GM18951 (cell line): ENCODE results near the gene MTARC2.

Experiments used
- POLR2A ChIP-seq: IDR thresholded peaks from 4 replicates; pipeline ENCODE4 v1.6.1; 2011; ENCODE audit warnings: mild to moderate bottlenecking; ENCODE audit not compliant: insufficient read length, insufficient read depth; ENCODE audit errors: extremely low read depth
- in situ Hi-C: fragments of 300-500 bp; cut with MboI; formaldehyde crosslinking; loops from one replicate; pipeline ENCODE4 v1.12.0; 2022; ENCODE audit warnings: low sequenced_read_pairs, mixed read lengths, inconsistent platforms; ENCODE audit not compliant: unreplicated experiment

MTARC2 gene

DNA sequence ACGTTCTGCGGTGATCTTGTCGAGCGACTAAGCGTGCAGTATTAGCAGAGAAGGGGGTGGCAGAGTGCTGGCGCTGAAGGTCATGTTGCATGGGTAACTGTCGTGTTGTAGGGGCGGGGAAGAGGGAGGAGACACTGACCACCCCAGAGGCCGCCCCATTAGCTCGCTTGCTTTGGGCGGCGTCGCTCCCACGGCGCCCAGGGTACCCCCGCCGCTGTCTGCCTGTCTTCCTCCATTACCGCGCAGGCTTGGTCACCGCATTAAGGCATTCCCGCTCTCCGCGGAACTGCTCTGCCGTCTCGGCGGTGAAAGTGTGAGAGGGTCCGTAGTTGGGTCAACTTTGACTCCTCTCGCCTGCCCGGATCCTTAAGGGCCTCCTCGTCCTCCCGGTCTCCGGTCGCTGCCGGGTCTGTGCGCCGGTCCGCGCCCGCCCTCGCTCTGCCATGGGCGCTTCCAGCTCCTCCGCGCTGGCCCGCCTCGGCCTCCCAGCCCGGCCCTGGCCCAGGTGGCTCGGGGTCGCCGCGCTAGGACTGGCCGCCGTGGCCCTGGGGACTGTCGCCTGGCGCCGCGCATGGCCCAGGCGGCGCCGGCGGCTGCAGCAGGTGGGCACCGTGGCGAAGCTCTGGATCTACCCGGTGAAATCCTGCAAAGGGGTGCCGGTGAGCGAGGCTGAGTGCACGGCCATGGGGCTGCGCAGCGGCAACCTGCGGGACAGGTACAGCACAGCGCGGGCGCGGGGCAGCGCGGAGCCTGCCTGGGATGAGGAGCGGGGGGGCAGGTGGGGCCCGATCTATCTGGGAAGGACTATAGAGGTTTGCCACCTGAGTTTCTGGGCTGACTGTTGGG, at the start of gene MTARC2:
Gene MTARC2, plus strand, starts transcription at position 234 of the 846 bp plus-strand sequence. Its CDS starts 210 bp downstream, at position 444.
- peak; percentile 59 for TF ChIP-seq POLR2A

DNA sequence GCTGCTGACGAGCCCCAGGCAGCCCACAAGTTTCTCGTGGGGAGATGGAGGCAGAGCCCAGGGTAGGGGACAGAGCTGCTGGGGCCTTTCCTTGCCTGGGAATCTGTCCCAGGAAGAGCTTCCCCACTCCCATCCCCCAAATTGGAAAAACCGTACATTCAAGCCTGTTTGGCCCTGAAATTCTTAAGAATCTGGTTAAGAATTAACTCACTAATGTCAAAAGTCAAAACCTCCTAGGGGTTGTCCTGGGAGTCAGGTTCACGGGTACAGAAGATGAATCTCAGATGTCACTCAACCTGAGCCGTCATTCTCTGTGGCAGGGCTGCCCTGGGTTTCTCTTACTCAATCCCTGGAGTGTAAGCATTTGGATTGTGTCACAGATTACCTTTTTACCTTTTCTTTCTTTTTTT, 49.5 kb upstream of the MTARC2 start:
- in situ Hi-C loops: no loop called here
- no peak for TF ChIP-seq POLR2A

More for the DNA sequence above, at the start of gene MTARC2:
- in situ Hi-C loops: no loop called here

DNA sequence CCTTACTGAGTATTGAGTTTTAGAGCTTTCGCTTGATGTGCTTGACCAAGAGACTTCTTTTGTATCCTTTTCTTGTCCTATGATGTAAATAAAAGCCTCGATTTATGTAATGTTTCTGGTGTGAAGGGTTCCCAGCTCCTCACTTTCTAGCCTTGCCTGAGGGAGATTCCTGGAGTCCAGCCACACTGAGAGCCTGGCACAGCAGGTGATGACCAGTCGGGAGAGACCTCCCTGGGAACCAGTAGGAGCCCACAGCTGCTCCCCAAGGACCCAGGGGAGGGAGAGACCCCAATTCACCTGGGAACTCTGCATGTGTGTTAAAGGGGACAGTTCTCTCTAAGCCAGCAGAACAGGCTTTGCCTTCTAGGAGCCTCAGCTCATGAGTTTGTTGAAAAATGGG, 49.1 kb upstream of the MTARC2 start:
- in situ Hi-C loops: no loop called here
- no peak for TF ChIP-seq POLR2A

DNA sequence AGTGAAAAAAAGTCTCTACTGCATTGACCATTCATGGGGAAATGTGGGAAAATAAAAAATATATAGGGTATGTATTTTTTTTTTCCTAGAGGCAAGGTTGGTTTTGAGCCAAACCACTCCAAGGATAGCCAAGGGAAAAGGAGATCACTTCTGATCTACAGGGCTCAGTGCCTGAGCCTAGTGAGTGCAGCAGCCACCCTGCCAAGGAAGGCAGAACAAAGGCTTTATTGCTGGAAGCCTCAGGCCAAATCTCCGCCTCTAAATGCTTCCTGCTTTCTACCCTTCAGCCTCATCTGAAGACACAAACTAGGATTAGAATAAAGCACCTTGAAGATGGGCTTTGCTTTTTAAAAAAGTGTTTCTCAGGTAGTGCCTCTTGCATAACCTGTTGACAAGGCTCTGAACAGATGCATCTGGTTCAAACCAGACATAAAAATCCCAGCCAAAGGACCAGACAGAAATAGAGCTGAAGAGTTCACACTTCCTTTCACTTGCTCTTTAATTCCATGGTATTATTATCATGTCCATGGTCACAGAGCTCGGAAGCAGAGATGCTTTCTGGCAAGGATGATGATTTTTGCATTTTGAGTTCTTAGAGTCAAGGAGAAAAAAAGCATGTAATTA, 47.5 kb upstream of the MTARC2 start:
- no peak for TF ChIP-seq POLR2A
- in situ Hi-C loops: no loop called here

DNA sequence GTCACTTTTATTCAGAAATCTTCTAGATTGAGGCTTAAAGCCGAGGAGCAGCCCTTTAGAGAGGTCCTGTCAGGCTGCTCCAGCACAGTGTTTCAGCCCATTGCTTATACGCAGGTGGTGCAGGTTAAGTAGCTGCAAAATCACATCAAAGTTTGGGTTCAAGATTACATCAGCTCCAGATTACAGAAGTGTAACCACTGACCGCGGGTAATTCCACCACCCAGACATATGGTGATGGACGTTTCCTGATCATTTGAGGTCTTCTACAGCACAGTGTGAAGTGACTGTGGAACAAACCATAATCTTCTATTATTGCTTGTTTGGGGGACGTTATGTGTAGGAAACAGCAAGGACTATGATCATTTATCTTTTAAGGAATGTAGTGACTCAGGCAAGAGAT, 46.1 kb upstream of the MTARC2 start:
- TF ChIP-seq POLR2A: no peak
- in situ Hi-C loops: no loop called here

DNA sequence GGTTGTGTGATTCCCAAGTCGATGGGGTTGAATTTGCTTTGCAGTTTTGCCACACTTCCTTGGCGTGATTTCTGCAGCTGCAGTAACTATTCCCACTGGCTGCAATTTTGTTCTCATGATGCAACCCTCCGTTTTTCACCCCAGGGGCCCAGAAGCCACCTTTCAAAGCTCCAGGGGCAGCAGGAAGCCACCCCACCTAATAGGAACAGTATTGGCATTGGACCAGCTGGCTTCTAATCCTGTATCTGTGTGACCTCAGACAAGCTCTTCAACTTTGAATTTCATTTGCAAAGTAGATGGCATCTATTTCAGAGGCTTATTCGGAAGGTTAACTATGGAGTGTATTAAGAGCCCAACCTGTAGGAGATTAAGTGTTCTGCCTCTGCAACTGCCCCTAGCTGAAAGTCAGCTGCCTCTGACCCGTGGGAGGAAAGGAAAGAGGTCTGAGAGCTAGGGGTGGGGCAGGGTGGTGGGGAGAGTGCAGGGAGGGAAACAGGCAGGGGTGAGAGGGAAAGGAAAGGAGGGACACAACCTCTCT, 45.3 kb upstream of the MTARC2 start:
- TF ChIP-seq POLR2A: no peak
- in situ Hi-C loops: no loop called here

DNA sequence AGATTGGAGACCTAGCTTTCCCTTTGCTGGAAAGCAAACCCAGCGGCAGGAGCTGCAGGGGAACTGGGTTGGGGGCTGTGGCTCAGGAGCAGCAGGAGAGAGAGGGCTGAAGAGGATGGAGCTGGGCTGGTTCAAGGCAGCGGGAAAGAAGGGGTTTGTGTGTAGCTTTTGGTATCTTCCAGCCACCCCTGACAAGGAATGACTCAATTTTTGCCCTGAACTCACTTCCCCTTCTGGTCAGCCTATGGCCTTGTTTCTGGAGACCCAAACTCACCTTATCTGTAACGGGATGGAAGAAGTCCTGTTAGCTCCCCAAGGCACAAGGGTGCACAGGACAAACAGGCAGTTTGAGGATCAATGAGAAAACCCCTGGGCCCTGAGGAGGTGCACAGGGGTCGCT, 44.8 kb upstream of the MTARC2 start:
- in situ Hi-C loops: no loop called here
- TF ChIP-seq POLR2A: no peak

DNA sequence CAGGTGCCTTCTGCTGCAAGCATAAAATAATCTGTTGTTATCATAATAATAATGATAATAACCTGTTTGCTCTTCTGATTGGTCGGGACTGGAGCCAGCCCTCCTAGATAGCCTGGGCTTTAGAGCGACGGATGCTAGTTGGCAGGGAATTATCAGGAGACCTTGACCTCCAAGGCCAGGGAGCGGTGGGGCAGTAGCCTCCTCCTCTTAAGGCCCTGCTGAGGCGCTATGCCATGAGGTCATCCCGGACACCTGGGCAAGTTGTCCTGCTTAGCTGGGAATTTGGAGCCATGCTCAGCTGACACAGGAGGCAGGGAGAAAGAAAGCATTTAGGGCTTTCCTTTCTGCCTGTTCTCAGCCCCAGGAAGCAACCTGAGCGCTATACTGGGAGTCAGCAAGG, 42.3 kb upstream of the MTARC2 start:
- in situ Hi-C loops: no loop called here
- TF ChIP-seq POLR2A: no peak

DNA sequence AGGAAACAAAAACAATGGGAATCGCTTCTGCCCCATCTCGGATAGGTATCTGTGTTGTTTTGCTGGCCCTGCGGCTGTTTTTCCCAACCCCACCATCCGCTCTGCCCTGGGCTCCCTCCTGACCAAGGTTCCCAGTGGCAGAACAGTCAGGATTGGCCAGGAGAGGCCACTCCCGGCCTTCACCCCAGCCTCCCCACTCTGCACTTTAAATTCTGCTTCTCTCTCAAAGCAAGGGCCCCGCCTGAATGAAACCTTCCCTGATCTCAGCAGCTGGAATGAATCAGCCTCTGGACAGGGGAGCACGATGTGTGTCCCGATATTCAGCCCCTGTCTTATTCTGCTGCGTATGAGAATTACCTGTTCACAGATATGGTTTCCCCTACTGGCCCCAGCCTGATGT, 41.6 kb upstream of the MTARC2 start:
- in situ Hi-C loops: no loop called here
- no peak for TF ChIP-seq POLR2A

DNA sequence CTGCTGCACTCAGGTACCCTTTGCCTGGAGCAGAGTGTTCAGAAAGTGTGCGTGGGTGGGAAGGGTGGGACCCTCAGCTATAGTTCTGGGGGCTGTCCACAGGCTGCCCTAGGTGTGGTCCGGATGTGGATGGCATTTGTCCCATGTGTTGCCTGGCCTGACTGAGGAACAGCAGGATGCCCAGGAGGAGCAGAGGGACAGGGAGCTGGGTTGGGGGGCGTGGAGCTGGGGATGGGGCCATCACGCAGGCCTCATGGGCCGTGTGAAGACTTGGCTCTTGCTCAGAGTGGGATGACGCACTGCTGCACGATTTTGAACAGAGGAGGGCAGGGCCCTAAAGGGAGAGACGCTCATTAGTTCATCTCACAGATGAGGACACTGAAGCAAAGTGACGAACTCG, 41.0 kb upstream of the MTARC2 start:
- no peak for TF ChIP-seq POLR2A
- in situ Hi-C loops: no loop called here

DNA sequence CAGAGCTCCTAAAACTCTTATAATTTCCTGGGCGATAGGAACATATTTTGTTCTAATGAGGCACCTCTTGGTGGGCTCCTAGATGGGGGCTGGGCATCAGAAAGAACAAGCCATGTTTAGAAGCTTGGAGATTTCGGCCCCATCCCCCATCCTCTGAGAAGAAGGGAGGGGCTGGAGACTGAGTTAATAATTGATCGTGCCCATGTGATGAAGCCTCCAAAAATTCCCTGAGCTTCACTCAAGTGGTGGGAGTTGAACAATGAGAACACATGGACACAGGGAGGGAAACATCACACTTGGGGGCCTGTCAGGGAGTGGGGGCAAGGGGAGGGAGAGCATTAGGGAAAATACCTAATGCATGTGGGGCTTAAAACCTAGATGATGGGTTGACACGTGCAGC, 39.9 kb upstream of the MTARC2 start:
- TF ChIP-seq POLR2A: no peak
- in situ Hi-C loops: no loop called here

DNA sequence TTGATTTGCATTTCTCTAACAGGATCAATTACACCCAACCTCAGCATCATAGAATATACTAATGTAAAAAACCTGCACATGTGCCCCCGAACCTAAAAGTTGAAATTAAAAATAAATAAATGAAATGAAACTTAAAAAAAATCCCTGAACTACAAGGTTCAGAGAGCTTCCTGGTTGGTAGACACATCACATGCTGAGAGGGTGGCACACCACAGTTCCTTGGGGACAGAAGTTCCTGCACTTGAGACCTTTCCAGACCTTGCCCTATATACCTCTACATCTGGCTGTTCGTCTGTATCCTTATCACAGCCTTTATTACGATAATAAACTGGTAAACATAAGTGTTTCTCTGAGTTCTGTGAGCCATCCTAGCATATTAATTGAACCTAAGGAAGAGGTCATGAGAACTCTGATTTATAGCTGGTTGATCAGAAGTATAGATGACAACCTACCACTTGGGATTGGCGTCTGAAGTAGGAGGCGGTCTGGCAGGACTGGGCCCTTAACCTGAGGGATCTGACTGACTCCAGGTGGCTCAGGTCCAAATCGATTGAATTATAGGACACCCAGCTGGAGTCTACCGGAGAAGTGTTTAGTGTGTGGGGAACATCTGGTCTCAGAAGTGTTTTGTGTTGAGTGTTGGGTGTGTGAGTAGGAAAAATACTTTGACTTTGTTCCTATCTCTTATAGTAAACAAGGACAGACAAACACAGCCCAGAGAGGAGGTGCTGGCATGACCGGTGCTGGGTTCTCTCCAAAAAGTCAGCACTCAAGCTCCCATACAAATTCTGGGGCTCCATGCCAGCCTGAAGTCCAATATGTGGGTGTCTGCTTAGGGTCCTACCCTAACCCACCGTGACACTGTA, 39.0 kb upstream of the MTARC2 start:
- no peak for TF ChIP-seq POLR2A
- in situ Hi-C loops: no loop called here

DNA sequence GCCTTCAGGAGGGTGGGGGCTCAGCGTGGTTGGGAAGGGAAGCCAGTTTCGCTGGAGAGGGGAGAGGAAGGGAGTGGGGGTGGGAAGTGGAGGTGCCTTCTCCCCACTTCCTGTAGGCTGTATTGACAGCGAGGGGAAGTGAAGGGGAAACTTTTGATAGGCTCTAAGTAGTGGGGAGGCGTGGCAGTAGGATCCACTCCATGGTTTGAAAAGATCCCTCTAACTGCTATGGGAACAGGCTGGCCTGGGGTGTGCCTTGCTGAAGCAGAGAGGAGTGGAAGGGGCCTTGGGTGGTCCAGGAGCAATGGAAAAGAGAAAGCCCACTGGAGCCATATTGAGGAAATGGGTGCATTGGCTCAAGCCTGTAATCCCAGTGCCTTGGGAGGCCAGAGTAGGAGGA, 37.8 kb upstream of the MTARC2 start:
- in situ Hi-C loops: no loop called here
- TF ChIP-seq POLR2A: no peak
